ENCODE data around the gene ATRNL1.

The ATRNL1 gene

GRCh38 chr10:115915429-115915828 lies 822.3 kb downstream of the ATRNL1 start:
- DNase-seq: no peak

- no peak for DNase-seq
Measured at GRCh38 chr10:115918812-115919211, 825.6 kb downstream of the ATRNL1 start.

- DNase-seq: no peak
Measured at GRCh38 chr10:115921795-115922194, 828.6 kb downstream of the ATRNL1 start.

GRCh38 chr10:115931309-115931708 lies 838.1 kb downstream of the ATRNL1 start:
- no peak for DNase-seq

GRCh38 chr10:115932099-115932498 lies 838.9 kb downstream of the ATRNL1 start:
- DNase-seq: no peak

- DNase-seq: no peak
Measured at GRCh38 chr10:115933098-115933497, 839.9 kb downstream of the ATRNL1 start.

- DNase-seq: no peak
Measured at GRCh38 chr10:115935731-115936130, 842.6 kb downstream of the ATRNL1 start.

GRCh38 chr10:115936926-115937767 lies 844.0 kb downstream of the ATRNL1 start:
- DNase-seq: no peak

GRCh38 chr10:115937768-115938056 lies 844.5 kb downstream of the ATRNL1 start:
- DNase-seq: peak in 2 of 3 experiments; percentile 62 to 93

GRCh38 chr10:115939101-115939854 lies 846.1 kb downstream of the ATRNL1 start:
- no peak for DNase-seq

GRCh38 chr10:115941361-115941771 lies 848.2 kb downstream of the ATRNL1 start:
- DNase-seq: no peak

GRCh38 chr10:115942101-115942500 lies 848.9 kb downstream of the ATRNL1 start:
- no peak for DNase-seq

GRCh38 chr10:115944538-115944937 lies 851.4 kb downstream of the ATRNL1 start:
- DNase-seq: no peak

GRCh38 chr10:115945701-115946445 lies 852.7 kb downstream of the ATRNL1 start:
- no peak for DNase-seq

GRCh38 chr10:115947104-115947503 lies 853.9 kb downstream of the ATRNL1 start:
- peak in 1 of 3 experiments; percentile 2 for DNase-seq

GRCh38 chr10:115948465-115948864 lies 855.3 kb downstream of the ATRNL1 start:
- DNase-seq: peak in 1 of 3 experiments; percentile 3

GRCh38 chr10:115949282-115949844 lies 856.2 kb downstream of the ATRNL1 start:
- DNase-seq: no peak

GRCh38 chr10:115950320-115950719 lies 857.2 kb downstream of the ATRNL1 start:
- no peak for DNase-seq

- DNase-seq: peak in 1 of 3 experiments; percentile 4
Measured at GRCh38 chr10:115951242-115951641, 858.1 kb downstream of the ATRNL1 start.

- DNase-seq: no peak
Measured at GRCh38 chr10:115953281-115953680, 860.1 kb downstream of the ATRNL1 start.

- DNase-seq: no peak
Measured at GRCh38 chr10:115953968-115954367, 860.8 kb downstream of the ATRNL1 start.

GRCh38 chr10:115956225-115957011 lies 863.3 kb downstream of the ATRNL1 start:
- DNase-seq: no peak

All from NCI-H1417 (cell line).